GM12878 (cell line): ENCODE data around the gene SETBP1. TPM values are rescaled to one million over a fixed set of nuclear protein-coding genes. Genes with fewer than 3 reads are reported as not detected.

ENCODE experiments used
- ATAC-seq: fragments of 200-7000 bp; cut with Tn5 transposase; 3 replicates; pipeline ENCODE4 v1.9.1; 2020; ENCODE audit warnings: mild to moderate bottlenecking, moderate library complexity
- BruUV-seq: library from RNA; stranded (reverse); fragments of 400-500 nt; replicated peaks from 2 replicates; lab custom pipeline; 2021; lab: Mats Ljungman, UMichigan
- CTCF ChIA-PET: fragments of 300-600 bp; sonication (Branson Sonifier 250); formaldehyde crosslinking; extraction: SDS; loops from one replicate; lab custom pipeline; 2021; ENCODE audit warnings: inconsistent platforms; lab: Yijun Ruan, JAX
- POLR2A ChIA-PET: fragments of 350-600 bp; formaldehyde crosslinking; extraction: SDS; loops from one replicate; lab custom pipeline; 2021; ENCODE audit warnings: inconsistent platforms; lab: Charles Lee
- RAD21 ChIA-PET: fragments of 300-600 bp; sonication (Branson Sonifier 250); formaldehyde crosslinking; loops from one replicate; lab custom pipeline; 2023; ENCODE audit warnings: antibody characterized with exemption; ENCODE audit not compliant: unreplicated experiment; lab: Charles Lee
- SMC1A ChIA-PET: fragments of 300-600 bp; sonication (Branson Sonifier 250); formaldehyde crosslinking; loops from one replicate; lab custom pipeline; 2023; ENCODE audit not compliant: unreplicated experiment, uncharacterized antibody; lab: Charles Lee
- DNase-seq: peaks from one replicate; pipeline ENCODE4 v3.0.0-alpha.2; 2011; ENCODE audit warnings: low read depth, low spot score
- FAIRE-seq: peaks from 3 replicates; lab custom pipeline; 2011; peaks lifted over from hg19 to GRCh38; lab: Jason Lieb, UNC
- H2AFZ ChIP-seq: 2 replicates; pipeline ENCODE4 v1.6.0; 2011; ENCODE audit warnings: low read depth, low read length, control low read depth; ENCODE audit not compliant: control insufficient read depth
- H3K27ac ChIP-seq: 2 replicates; pipeline ENCODE4 v1.5.1; 2011; ENCODE audit warnings: control low read depth; ENCODE audit not compliant: control insufficient read depth, insufficient read depth
- H3K27me3 ChIP-seq, 2 experiments: replicated peaks in 1 of 2; 2 replicates each; pipeline versions ENCODE4 v1.6.0 to v1.6.1; 2011; ENCODE audit warnings: low read length in 1 of 2; ENCODE audit not compliant: control insufficient read depth in 2 of 2, insufficient read depth in 2 of 2
- H3K36me3 ChIP-seq, 2 experiments: 2 replicates each; pipeline ENCODE4 v1.5.1; 2011; ENCODE audit warnings: low read length in 1 of 2; ENCODE audit not compliant: control insufficient read depth in 2 of 2, insufficient read depth in 2 of 2
- H3K4me1 ChIP-seq: 2 replicates; pipeline ENCODE4 v1.6.1; 2011; ENCODE audit warnings: mild to moderate bottlenecking, low read length, moderate library complexity, mixed read lengths; ENCODE audit not compliant: control insufficient read depth, insufficient read depth
- H3K4me2 ChIP-seq: 2 replicates; pipeline ENCODE4 v1.6.0; 2011; ENCODE audit warnings: control low read depth; ENCODE audit not compliant: control insufficient read depth, insufficient read depth
- H3K4me3 ChIP-seq: fragments of 200-600 bp; sonication (generic); 2 replicates; pipeline ENCODE4 v1.5.1; 2016
- H3K79me2 ChIP-seq: 2 replicates; pipeline ENCODE4 v1.6.0; 2011; ENCODE audit warnings: low read length; ENCODE audit not compliant: control insufficient read depth, insufficient read depth
- H3K9ac ChIP-seq: 2 replicates; pipeline ENCODE4 v1.8.0; 2011; ENCODE audit warnings: low read length, control low read depth, mixed read lengths; ENCODE audit not compliant: control insufficient read depth, insufficient read depth
- H3K9me3 ChIP-seq: replicated peaks from 3 replicates; pipeline ENCODE4 v1.5.1; 2011; ENCODE audit warnings: mild to moderate bottlenecking, low read length; ENCODE audit not compliant: control insufficient read depth, insufficient read depth
- H4K20me1 ChIP-seq: 2 replicates; pipeline ENCODE4 v1.6.0; 2011; ENCODE audit not compliant: control insufficient read depth, insufficient read depth
- ATF3 ChIP-seq: IDR thresholded peaks from 2 replicates; pipeline ENCODE4 v1.6.1; 2011; ENCODE audit warnings: low read depth, mild to moderate bottlenecking, low read length, moderate library complexity, borderline replicate concordance; ENCODE audit errors: extremely low read depth
- ATF7 ChIP-seq: fragments of 450-650 bp; IDR thresholded peaks from 2 replicates; pipeline ENCODE4 v1.6.1; 2016; ENCODE audit warnings: low read depth, mild to moderate bottlenecking
- CBFB ChIP-seq: IDR thresholded peaks from 2 replicates; pipeline ENCODE4 v1.6.1; 2016; ENCODE audit warnings: antibody characterized with exemption, low read depth
- CBX5 ChIP-seq: sonication (generic); IDR thresholded peaks from 2 replicates; pipeline ENCODE4 v1.6.1; 2016; ENCODE audit warnings: low read depth, moderate library complexity, mild to moderate bottlenecking, inconsistent platforms
- CEBPB ChIP-seq, 2 experiments: fragments of 150-350 bp in 1 of 2; IDR thresholded peaks; 2 replicates each; pipeline ENCODE4 v1.6.1; 2012 to 2014; ENCODE audit warnings: low read depth in 2 of 2, low read length in 2 of 2, borderline replicate concordance in 1 of 2, inconsistent platforms in 1 of 2
- CEBPZ ChIP-seq: fragments of 150-350 bp; IDR thresholded peaks from 2 replicates; pipeline ENCODE4 v1.6.1; 2016; ENCODE audit warnings: low read depth, low read length
- DPF2 ChIP-seq: fragments of 450-650 bp; IDR thresholded peaks from 2 replicates; pipeline ENCODE4 v1.6.1; 2017; ENCODE audit warnings: mild to moderate bottlenecking
- ETV6 ChIP-seq, 2 experiments: fragments of 450-650 bp in 1 of 2; IDR thresholded peaks in 1 of 2; conservative IDR thresholded peaks in 1 of 2; 2 replicates each; pipeline ENCODE4 v1.6.1; 2014; ENCODE audit warnings: antibody characterized with exemption in 1 of 2, borderline replicate concordance in 1 of 2, low read depth in 1 of 2, mild to moderate bottlenecking in 1 of 2, moderate library complexity in 1 of 2
- GABPA ChIP-seq: IDR thresholded peaks from 2 replicates; pipeline ENCODE4 v1.6.1; 2014; ENCODE audit warnings: antibody characterized with exemption, low read depth, mild to moderate bottlenecking, inconsistent platforms
- JUND ChIP-seq: IDR thresholded peaks from 2 replicates; pipeline ENCODE4 v1.6.1; 2012; ENCODE audit warnings: low read depth, mild to moderate bottlenecking, low read length, improper control_type of control experiment, moderate library complexity
- KAT2A ChIP-seq: conservative IDR thresholded peaks from 2 replicates; pipeline ENCODE4 v1.6.1; 2011; ENCODE audit warnings: low read depth, low read length; ENCODE audit not compliant: control insufficient read depth
- KDM1A ChIP-seq: fragments of 200-600 bp; sonication (generic); IDR thresholded peaks from 2 replicates; pipeline ENCODE4 v1.6.1; 2016; ENCODE audit warnings: borderline replicate concordance
- KLF5 ChIP-seq: fragments of 450-650 bp; IDR thresholded peaks from 2 replicates; pipeline ENCODE4 v1.6.1; 2014; ENCODE audit warnings: mild to moderate bottlenecking; ENCODE audit not compliant: partially characterized antibody
- NFYA ChIP-seq: IDR thresholded peaks from 2 replicates; pipeline ENCODE4 v1.6.1; 2011; ENCODE audit warnings: low read depth, mild to moderate bottlenecking, low read length, improper control_type of control experiment, borderline replicate concordance
- PAX5 ChIP-seq: IDR thresholded peaks from 2 replicates; pipeline ENCODE4 v1.6.1; 2011; ENCODE audit warnings: low read depth, low read length, borderline replicate concordance
- POLR2AphosphoS5 ChIP-seq: IDR thresholded peaks from 2 replicates; pipeline ENCODE4 v1.6.1; 2011; ENCODE audit warnings: mild to moderate bottlenecking, low read length, inconsistent platforms
- SPI1 ChIP-seq: IDR thresholded peaks from 2 replicates; pipeline ENCODE4 v1.6.1; 2011; ENCODE audit warnings: low read depth, mild to moderate bottlenecking, low read length, moderate library complexity, borderline replicate concordance; ENCODE audit not compliant: insufficient read depth
- YY1 ChIP-seq: IDR thresholded peaks from 2 replicates; pipeline ENCODE4 v1.6.1; 2011; ENCODE audit warnings: low read depth, mild to moderate bottlenecking, low read length
- WGBS: methylation state at CpG from one replicate; pipeline ENCODE4 v1.1.6; 2016; ENCODE audit warnings: low lambda C conversion rate; ENCODE audit not compliant: insufficient replicate concordance, insufficient coverage; ENCODE audit errors: missing lambda C conversion rate; 5-methylcytosine and 5-hydroxymethylcytosine counted together
- in situ Hi-C: fragments of 300-500 bp; cut with MboI; formaldehyde crosslinking; loops from 9 replicates; pipeline ENCODE4 v1.14.3; 2018; ENCODE audit warnings: mixed read lengths
- intact Hi-C: fragments of 100-400 bp; cut with micrococcal nuclease; formaldehyde crosslinking; loops from one replicate; pipeline ENCODE4 v1.14.2; 2022; ENCODE audit not compliant: unreplicated experiment
- polyA plus RNA-seq, 11 experiments: library from polyadenylated mRNA; depleted of rRNA in 4 of 11; unstranded in 6 of 11; stranded (reverse) in 5 of 11; fragments of >200 nt; fragmentation: Nextera tagmentation in 4 of 11; fragmentation: Illumina TruSeq in 1 of 11; extraction: Ambion mirVana in 4 of 11; extraction: Trizol in 1 of 11; gene quantifications; 1 replicate in 1 of 11; 2 replicates in 10 of 11; pipeline versions ENCODE4 v1.2.1 to v1.2.3, GENCODE V29; 2011 to 2016; ENCODE audit warnings: inconsistent platforms in 2 of 11, missing spikeins in 2 of 11, low read depth in 1 of 11
- total RNA-seq, 4 experiments: library from RNA; depleted of rRNA in 3 of 4; stranded (reverse); fragments of >200 nt in 3 of 4; fragmentation: Illumina TruSeq in 1 of 4; extraction: Trizol in 1 of 4; gene quantifications; 2 replicates each; pipeline versions ENCODE4 v1.2.1 to v1.2.3, GENCODE V29; 2013 to 2021
- TF ChIP-seq, protein P1 (sequence below): fragments of 450-650 bp; IDR thresholded peaks from 2 replicates; pipeline ENCODE4 v1.6.1; 2018; ENCODE audit warnings: mild to moderate bottlenecking, low read depth, moderate library complexity; ENCODE audit not compliant: partially characterized antibody

The SETBP1 gene
- total and polyA plus RNA-seq, 10 of the 15 experiments (the other 5 are each of a cell fraction or from before 2014, with no cell fraction given) = 0.99 to 29.7 (median 8.3) TPM

DNA sequence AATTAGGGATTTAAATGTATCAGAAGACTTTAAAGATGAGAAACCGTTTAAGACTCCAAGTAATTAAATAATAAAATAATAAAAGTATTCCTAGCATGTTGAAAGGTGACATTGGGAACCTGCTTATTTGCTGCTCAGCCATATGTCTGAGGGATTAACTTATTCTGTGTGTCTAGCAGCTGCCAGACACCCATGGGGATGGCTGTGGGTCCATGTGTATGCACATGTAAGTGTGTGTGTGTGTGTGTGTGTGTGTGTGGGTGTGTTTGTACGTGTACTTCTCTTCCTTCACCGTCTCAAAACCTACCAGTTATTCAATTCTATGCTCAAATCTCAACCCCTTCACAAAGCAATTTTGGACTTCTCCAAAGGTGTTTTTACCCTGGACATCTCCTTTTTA, 124.5 kb downstream of the SETBP1 start:
- Histone ChIP-seq H4K20me1 (no peaks in the 10 kb centered on the region), H3K9me3 (no peaks in the 10 kb centered on the region; the same call in 2 of the 3 replicates)
- POLR2A ChIA-PET = interaction anchor here (0.7 kb wide), 1 partner anchor 10 kb away, joined by 3 read pairs; no protein-coding TSS in a partner anchor
- no peak for TF ChIP-seq POLR2AphosphoS5
- TF ChIP-seq KAT2A = no peak
- no peak for TF ChIP-seq ATF7
- TF ChIP-seq DPF2 = no peak
- TF ChIP-seq KLF5 = no peak
- TF ChIP-seq PAX5 = no peak
- TF ChIP-seq, protein P1, sequence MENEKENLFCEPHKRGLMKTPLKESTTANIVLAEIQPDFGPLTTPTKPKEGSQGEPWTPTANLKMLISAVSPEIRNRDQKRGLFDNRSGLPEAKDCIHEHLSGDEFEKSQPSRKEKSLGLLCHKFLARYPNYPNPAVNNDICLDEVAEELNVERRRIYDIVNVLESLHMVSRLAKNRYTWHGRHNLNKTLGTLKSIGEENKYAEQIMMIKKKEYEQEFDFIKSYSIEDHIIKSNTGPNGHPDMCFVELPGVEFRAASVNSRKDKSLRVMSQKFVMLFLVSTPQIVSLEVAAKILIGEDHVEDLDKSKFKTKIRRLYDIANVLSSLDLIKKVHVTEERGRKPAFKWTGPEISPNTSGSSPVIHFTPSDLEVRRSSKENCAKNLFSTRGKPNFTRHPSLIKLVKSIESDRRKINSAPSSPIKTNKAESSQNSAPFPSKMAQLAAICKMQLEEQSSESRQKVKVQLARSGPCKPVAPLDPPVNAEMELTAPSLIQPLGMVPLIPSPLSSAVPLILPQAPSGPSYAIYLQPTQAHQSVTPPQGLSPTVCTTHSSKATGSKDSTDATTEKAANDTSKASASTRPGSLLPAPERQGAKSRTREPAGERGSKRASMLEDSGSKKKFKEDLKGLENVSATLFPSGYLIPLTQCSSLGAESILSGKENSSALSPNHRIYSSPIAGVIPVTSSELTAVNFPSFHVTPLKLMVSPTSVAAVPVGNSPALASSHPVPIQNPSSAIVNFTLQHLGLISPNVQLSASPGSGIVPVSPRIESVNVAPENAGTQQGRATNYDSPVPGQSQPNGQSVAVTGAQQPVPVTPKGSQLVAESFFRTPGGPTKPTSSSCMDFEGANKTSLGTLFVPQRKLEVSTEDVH = no peak
- no peak for TF ChIP-seq CBFB
- TF ChIP-seq CEBPZ = no peak
- TF ChIP-seq KDM1A = no peak
- no peak for TF ChIP-seq ETV6 (conservative IDR thresholded peaks at IDR 0.05 in 1 of 2, IDR thresholded peaks at IDR 0.05 in 1 of 2; ENCODE audit: borderline replicate concordance in 1 of 2, low read depth in 1 of 2)
- TF ChIP-seq CBX5 = no peak
- TF ChIP-seq JUND = no peak
- TF ChIP-seq SPI1 = no peak
- no peak for TF ChIP-seq GABPA
- TF ChIP-seq YY1 = no peak
- TF ChIP-seq CEBPB (IDR thresholded peaks at IDR 0.05; ENCODE audit: borderline replicate concordance in 1 of 2, low read depth in 2 of 2, low read length in 2 of 2) = no peak
- TF ChIP-seq ATF3 = no peak
- no peak for TF ChIP-seq NFYA
- TF ChIP-seq, all 136 proteins: peak for 0
- FAIRE-seq (no peak), ATAC-seq (no peak), DNase-seq (no peak)
- in situ Hi-C loops = no loop called here
- Histone ChIP-seq H2AFZ (no peak overlapping the region), H3K79me2 (no peaks in the 10 kb centered on the region), H3K36me3 (peaks cover 1 to 4% of the 10 kb centered on the region in 2 experiments; a peak in 2 of 4 replicates), H3K27me3 (no peaks in the 10 kb centered on the region), H3K9ac (no peak overlapping the region), H3K4me3 (no peak overlapping the region), H3K4me2 (no peak overlapping the region), H3K4me1 (peaks cover 23% of the 10 kb centered on the region), H3K27ac (no peak overlapping the region)
- 57% methylated on average over 3 of the region's 3 CpGs for WGBS
- ChIA-PET RAD21 (interaction anchor here (1.0 to 2.3 kb wide), 4 partner anchors 46 to 143 kb away, joined by 3 to 9 read pairs (median 4); partner anchors contain the start of gene SETBP1), SMC1A (interaction anchor here (0.6 to 6.6 kb wide), 9 partner anchors 12 to 580 kb away, joined by 3 to 43 read pairs (median 5); no protein-coding TSS in a partner anchor), CTCF (interaction anchor here (1.0 to 1.4 kb wide), 3 partner anchors 13 to 408 kb away, joined by 3 to 4 read pairs (median 3); no protein-coding TSS in a partner anchor)
- BruUV-seq = no TSS peak
- intact Hi-C loops = no loop called here
